ENCODE data around the gene NRDC.
A peak's percentile ranks its signal among the peaks of the same experiment; 100 is the strongest.
"Not testable (repeated sequence)": the region's sequence is repeated elsewhere in the genome, so short reads cannot be mapped to it uniquely, and the experiment has no call there.

The NRDC gene

GRCh38 chr1:51907079-51907702 is 28.7 kb upstream of the NRDC start:
- Mint-ChIP-seq H3K27ac (no peak overlapping the region), H3K4me1 (peaks cover 4% of the 10 kb centered on the region), H3K36me3 (ENCODE audit: low read depth) (no peaks in the 10 kb centered on the region), H3K27me3 (peaks cover 5% of the 10 kb centered on the region), H3K4me3 (no peak overlapping the region), H3K9me3 (peaks cover 6% of the 10 kb centered on the region)
- no peak for ATAC-seq
- no peak for DNase-seq

GRCh38 chr1:51906306-51907078 is 28.0 kb upstream of the NRDC start:
- H3K27ac Mint-ChIP-seq = peak overlapping the region; percentile 66
- no peak for ATAC-seq

DNA sequence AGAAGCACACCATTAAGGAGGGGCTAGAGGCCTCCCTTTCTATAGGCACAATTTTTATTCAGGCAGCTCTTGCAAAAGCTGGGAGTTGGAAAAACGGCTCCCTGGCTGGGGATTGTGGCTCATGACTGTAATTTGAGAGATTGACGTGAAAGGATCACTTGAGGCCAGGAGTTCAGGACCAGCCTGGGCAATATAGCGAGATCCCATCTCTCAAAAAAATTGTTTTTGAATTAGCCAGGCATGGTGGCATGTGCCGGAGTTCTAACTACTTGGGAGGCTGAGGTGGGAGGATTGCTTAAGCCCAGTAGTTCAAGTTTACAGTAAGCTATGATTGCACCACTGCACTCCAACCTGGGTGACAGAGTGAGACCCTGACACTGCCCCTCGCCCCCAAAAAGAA is 23.9 kb upstream of the NRDC start:
- ATAC-seq (no peak), DNase-seq (no peak)
- Mint-ChIP-seq H3K9me3 (peaks cover 6% of the 10 kb centered on the region), H3K27me3 (peaks cover 19% of the 10 kb centered on the region), H3K4me3 (no peak overlapping the region), H3K4me1 (peaks cover 4% of the 10 kb centered on the region), H3K27ac (no peak overlapping the region), H3K36me3 (ENCODE audit: low read depth) (no peaks in the 10 kb centered on the region)

More at GRCh38 chr1:51906306-51907078, 28.0 kb upstream of the NRDC start:
- peaks cover 6% of the 10 kb centered on the region for H3K9me3 Mint-ChIP-seq
- no peak for DNase-seq
- H3K27me3 Mint-ChIP-seq = peaks cover 5% of the 10 kb centered on the region
- no peaks in the 10 kb centered on the region for H3K36me3 Mint-ChIP-seq (ENCODE audit: low read depth)
- peaks cover 4% of the 10 kb centered on the region for H3K4me1 Mint-ChIP-seq
- no peak overlapping the region for H3K4me3 Mint-ChIP-seq

DNA sequence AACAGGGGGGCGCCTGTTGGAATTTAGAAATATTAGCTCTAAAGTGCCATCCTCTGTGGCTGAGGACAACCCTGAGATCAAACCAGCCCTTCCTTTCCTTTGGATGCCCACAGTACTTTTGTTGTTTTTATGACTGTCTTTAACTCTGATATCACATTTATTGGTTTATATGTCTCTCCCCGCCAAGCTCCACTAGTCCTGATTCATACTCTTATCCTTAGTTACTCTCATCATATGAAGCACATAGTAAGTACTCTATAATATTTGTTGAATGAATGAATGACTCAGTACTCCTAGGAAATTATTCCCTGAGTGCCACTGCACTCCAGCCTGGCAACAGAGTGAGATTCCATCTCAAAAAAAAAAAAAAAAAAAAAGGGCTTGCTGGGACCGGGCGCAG is 22.6 kb upstream of the NRDC start:
- Mint-ChIP-seq H3K27me3 (peaks cover 31% of the 10 kb centered on the region), H3K27ac (no peak overlapping the region), H3K36me3 (ENCODE audit: low read depth) (no peaks in the 10 kb centered on the region), H3K4me1 (no peaks in the 10 kb centered on the region), H3K4me3 (no peak overlapping the region), H3K9me3 (no peaks in the 10 kb centered on the region)
- DNase-seq (no peak), ATAC-seq (no peak)

- no peaks in the 10 kb centered on the region for H3K9me3 Mint-ChIP-seq
- H3K27ac Mint-ChIP-seq = no peak overlapping the region
- no peak for ATAC-seq
- DNase-seq = no peak
- no peak overlapping the region for H3K4me3 Mint-ChIP-seq
- H3K36me3 Mint-ChIP-seq (ENCODE audit: low read depth) = no peaks in the 10 kb centered on the region
- no peaks in the 10 kb centered on the region for H3K4me1 Mint-ChIP-seq
- peaks cover 40% of the 10 kb centered on the region for H3K27me3 Mint-ChIP-seq
Observed at GRCh38 chr1:51899022-51899421, 20.5 kb upstream of the NRDC start.

- ATAC-seq (no peak), DNase-seq (no peak)
- Mint-ChIP-seq H3K27me3 (peaks cover 44% of the 10 kb centered on the region), H3K27ac (no peak overlapping the region), H3K4me1 (no peaks in the 10 kb centered on the region), H3K36me3 (ENCODE audit: low read depth) (no peaks in the 10 kb centered on the region), H3K4me3 (no peak overlapping the region), H3K9me3 (no peaks in the 10 kb centered on the region)
Observed at GRCh38 chr1:51898090-51898734, 19.7 kb upstream of the NRDC start.

- H3K4me3 Mint-ChIP-seq = no peak overlapping the region
- H3K27me3 Mint-ChIP-seq = peaks cover 48% of the 10 kb centered on the region
- no peaks in the 10 kb centered on the region for H3K4me1 Mint-ChIP-seq
- ATAC-seq (no peak), DNase-seq (no peak)
- no peak overlapping the region for H3K27ac Mint-ChIP-seq
- H3K36me3 Mint-ChIP-seq (ENCODE audit: low read depth) = no peaks in the 10 kb centered on the region
- no peaks in the 10 kb centered on the region for H3K9me3 Mint-ChIP-seq
Observed at GRCh38 chr1:51897699-51898031, 19.1 kb upstream of the NRDC start.

- peaks cover 58% of the 10 kb centered on the region for H3K27me3 Mint-ChIP-seq
- not testable (repeated sequence) for ATAC-seq; DNase-seq; H3K36me3 Mint-ChIP-seq (ENCODE audit: low read depth); H3K4me3 Mint-ChIP-seq; H3K4me1 Mint-ChIP-seq; H3K9me3 Mint-ChIP-seq; H3K27ac Mint-ChIP-seq
Observed at GRCh38 chr1:51894748-51895147, 16.2 kb upstream of the NRDC start.

- Mint-ChIP-seq H3K4me3 (no peak overlapping the region), H3K4me1 (peaks cover 32% of the 10 kb centered on the region), H3K9me3 (no peaks in the 10 kb centered on the region), H3K27me3 (peaks cover 8% of the 10 kb centered on the region), H3K27ac (no peak overlapping the region), H3K36me3 (ENCODE audit: low read depth) (peaks cover 23% of the 10 kb centered on the region)
- ATAC-seq (peak; percentile 33), DNase-seq (no peak)
Observed at GRCh38 chr1:51878308-51878615, 265 bp downstream of the NRDC start.

DNA sequence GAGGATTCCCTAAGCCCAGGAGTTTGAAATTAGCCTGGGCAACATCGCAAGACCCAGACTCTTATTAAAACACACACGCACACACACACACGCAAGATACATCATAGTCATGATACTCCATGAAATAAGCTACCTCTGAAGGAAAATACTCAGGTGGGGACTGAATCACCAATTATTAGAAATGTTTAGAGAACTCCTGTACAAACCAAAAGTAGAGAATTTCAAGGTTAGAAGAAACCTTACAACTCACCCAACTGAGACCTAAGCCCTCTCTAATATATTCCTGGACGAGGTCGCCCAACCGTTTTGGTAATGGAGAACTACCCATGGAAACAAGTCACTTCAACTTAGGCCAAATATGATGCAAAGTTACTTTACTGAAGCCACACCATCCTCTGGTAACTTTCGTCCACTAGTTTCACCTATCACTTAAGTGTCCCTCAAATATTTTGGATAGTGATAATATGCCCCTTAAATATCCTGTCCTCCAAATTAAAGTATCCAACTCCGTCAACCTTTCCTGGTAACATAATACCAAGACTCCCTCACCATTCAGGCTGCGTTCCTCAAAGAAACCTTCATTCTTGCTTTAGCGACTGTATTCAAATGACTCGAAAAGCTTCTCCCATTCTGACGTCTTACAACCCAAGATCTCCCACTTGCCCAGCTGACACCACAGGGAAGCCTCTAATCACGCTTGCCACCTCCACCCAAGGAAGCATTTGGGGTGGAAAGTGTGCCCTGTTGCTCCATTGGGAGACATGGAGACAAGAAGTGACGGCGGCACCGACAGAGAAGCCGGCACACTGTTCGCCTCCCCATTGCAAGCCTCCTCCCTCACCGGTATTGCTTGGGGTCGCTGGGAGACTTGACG is 856 bp downstream of the NRDC start:
- DNase-seq (no peak), ATAC-seq (peak; percentile 2)
- Mint-ChIP-seq H3K36me3 (ENCODE audit: low read depth) (peaks cover 23% of the 10 kb centered on the region), H3K27ac (no peak overlapping the region), H3K4me3 (no peak overlapping the region), H3K9me3 (no peaks in the 10 kb centered on the region), H3K4me1 (peaks cover 36% of the 10 kb centered on the region), H3K27me3 (peaks cover 2% of the 10 kb centered on the region)

DNA sequence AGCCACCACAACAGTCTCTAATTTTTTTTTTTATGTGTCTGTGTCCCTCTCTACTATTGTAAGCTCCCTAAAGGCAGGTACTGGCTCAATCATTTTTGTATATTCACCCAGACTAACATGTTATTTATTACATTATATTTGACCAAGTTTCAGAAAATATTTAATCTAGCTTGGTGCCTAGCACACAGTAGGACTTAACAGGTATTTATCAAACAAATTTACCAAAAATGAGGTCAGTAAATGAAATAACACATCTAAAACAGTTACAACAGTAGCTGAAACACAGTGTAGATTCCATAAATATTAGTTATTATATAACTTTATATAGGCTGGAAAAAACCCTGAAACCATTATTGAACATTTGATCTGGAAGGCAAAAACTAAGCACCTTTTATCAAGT is 2.7 kb downstream of the NRDC start:
- Mint-ChIP-seq H3K27me3 (no peaks in the 10 kb centered on the region), H3K27ac (no peak overlapping the region), H3K9me3 (no peaks in the 10 kb centered on the region), H3K4me1 (peaks cover 52% of the 10 kb centered on the region), H3K4me3 (no peak overlapping the region), H3K36me3 (ENCODE audit: low read depth) (peaks cover 26% of the 10 kb centered on the region)
- DNase-seq (no peak), ATAC-seq (no peak)

DNA sequence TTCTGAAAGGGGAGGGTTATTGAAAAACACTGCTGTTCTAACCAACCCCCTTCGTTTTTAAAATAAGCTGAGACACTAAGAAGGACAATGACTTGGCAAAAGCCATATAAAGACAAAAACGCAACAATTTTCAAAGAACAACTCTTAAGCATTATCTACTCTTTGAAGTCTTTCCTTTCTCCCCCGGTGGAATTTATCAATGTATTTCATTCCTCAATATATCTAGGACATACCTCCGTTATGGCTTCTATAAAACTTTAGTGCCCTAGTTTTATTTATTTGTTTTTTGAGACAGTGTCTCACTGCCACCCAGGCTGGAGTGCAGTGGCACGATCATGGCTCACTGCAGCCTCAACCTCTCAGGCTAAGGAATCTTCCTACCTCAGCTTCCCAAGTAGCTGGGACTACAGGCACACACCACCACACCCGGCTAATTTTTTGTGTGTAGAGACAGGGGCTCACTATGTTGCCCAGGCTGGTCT is 3.2 kb downstream of the NRDC start:
- Mint-ChIP-seq H3K4me1 (peaks cover 55% of the 10 kb centered on the region), H3K36me3 (ENCODE audit: low read depth) (peaks cover 26% of the 10 kb centered on the region), H3K4me3 (no peak overlapping the region), H3K27me3 (no peaks in the 10 kb centered on the region), H3K27ac (no peak overlapping the region), H3K9me3 (no peaks in the 10 kb centered on the region)
- DNase-seq (no peak), ATAC-seq (no peak)

DNA sequence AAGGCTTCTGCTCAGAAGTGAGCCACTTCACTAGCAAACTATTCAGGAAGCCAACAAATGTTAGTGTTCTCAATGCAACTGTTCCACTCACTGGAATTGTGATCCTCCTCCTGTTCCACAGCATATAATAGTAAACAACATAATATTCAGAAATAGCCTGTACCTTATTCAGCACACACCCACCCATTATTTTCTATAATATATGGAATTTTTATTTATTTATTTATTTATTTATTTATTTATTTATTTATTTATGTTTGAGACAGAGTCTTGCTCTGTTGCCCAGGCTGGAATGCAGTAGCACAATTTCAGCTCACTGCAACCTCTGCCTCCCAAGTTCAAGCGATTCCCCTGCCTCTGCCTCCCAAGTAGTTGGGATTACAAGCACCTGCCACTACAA is 5.3 kb downstream of the NRDC start:
- not testable (repeated sequence) for DNase-seq, H3K27ac Mint-ChIP-seq, ATAC-seq, H3K9me3 Mint-ChIP-seq, H3K27me3 Mint-ChIP-seq, H3K4me3 Mint-ChIP-seq
- peaks cover 60% of the 10 kb centered on the region for H3K4me1 Mint-ChIP-seq
- peaks cover 26% of the 10 kb centered on the region for H3K36me3 Mint-ChIP-seq (ENCODE audit: low read depth)

DNA sequence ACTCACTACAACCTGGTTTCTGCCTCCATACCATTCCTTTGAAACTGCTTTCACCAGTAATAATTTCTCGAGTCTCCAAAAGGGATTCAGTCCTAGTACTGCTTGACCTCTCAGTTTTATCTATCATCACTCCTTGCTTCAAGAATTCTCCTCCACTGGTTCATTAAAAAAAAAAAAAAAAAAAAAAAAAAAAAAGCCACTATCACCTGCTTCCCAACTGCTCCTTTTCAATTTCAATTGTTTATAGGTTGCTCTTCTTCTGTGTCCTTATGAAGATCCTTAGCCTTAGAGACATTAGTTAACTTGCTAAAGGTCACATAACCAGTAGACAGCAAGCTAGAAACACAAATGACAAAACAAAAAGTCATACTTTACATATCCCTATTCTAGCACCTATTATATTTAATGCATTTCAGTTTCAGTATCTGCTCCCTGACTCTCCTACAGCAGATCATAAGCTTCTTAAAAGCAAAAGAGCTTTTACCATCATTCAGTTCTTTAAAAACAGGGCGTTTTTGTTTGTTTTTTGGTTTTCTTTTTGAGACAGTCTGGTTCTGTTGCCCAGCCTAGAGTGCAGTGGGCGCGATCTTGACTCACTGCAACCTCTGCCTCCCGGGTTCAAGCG is 7.1 kb downstream of the NRDC start:
- Mint-ChIP-seq H3K27ac (no peak overlapping the region), H3K9me3 (no peaks in the 10 kb centered on the region), H3K27me3 (no peaks in the 10 kb centered on the region), H3K4me3 (no peak overlapping the region), H3K36me3 (ENCODE audit: low read depth) (peaks cover 17% of the 10 kb centered on the region), H3K4me1 (peaks cover 63% of the 10 kb centered on the region)
- ATAC-seq (no peak), DNase-seq (no peak)
